ENCODE results near the gene MZF1. TPM values are rescaled to one million over a fixed set of nuclear protein-coding genes. Genes with fewer than 3 reads are reported as not detected.
"Not testable (repeated sequence)": the region's sequence is repeated elsewhere in the genome, so short reads cannot be mapped to it uniquely, and the experiment has no call there.

The MZF1 gene
- total RNA-seq, 1 donor from 2014 or later, result 43.3 TPM

DNA sequence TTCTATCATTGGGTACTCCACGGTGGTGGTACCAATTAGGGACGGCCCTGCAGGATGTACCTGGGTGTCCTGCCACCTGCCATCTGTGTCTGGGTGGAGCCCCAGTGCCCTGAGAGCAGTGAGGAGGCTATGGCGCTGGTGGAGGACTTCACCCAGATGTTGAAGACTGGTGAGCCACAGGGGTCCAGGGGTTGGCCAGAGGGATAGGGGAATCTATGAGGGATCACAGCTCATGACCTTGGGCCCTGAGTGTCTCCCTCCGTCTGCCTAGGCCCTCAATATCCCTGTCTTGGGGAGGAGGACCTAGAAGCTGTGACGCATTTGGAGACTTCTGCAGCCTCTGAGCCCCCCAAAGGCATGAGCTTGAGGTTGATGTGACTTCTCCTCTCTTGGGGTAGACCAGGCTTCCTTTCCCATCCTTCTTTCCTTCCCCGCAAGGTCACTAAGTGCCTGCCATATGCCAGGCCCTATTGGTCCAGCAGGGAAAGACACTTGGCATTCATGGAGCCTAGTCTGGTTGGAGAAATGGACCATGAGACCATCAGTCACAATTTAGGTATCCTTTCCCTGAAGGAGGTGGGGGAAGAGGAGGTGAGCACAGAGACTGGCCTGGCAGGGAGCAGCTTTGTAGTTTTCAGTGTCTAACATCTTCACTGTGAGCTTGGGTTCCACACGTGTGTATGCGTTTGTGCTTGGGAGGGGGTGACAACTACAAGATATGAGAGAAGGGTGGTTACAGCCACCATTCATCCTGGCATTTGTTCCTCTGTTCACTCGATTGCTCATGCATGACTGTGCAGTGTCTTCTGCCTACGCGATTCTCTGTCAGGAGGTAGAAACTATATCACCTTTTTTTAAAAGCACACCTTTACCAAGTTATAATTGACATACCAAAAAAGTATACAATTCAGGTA is 5.1 kb upstream of the MZF1 start:
- Mint-ChIP-seq H3K4me1 (peaks cover 41% of the 10 kb centered on the region), H3K27ac (ENCODE audit: unreplicated experiment) (no peak overlapping the region), H3K36me3 (ENCODE audit: low read depth) (peaks cover 10% of the 10 kb centered on the region), H3K9me3 (no peaks in the 10 kb centered on the region), H3K4me3 (peak overlapping the region; percentile 77), H3K27me3 (ENCODE audit: low read depth) (peaks cover 3% of the 10 kb centered on the region)
- no peak for DNase-seq (ENCODE audit: low read depth, low spot score)
- TF ChIP-seq, protein P1, sequence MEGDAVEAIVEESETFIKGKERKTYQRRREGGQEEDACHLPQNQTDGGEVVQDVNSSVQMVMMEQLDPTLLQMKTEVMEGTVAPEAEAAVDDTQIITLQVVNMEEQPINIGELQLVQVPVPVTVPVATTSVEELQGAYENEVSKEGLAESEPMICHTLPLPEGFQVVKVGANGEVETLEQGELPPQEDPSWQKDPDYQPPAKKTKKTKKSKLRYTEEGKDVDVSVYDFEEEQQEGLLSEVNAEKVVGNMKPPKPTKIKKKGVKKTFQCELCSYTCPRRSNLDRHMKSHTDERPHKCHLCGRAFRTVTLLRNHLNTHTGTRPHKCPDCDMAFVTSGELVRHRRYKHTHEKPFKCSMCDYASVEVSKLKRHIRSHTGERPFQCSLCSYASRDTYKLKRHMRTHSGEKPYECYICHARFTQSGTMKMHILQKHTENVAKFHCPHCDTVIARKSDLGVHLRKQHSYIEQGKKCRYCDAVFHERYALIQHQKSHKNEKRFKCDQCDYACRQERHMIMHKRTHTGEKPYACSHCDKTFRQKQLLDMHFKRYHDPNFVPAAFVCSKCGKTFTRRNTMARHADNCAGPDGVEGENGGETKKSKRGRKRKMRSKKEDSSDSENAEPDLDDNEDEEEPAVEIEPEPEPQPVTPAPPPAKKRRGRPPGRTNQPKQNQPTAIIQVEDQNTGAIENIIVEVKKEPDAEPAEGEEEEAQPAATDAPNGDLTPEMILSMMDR (conservative IDR thresholded peaks at IDR 0.05), result no peak

DNA sequence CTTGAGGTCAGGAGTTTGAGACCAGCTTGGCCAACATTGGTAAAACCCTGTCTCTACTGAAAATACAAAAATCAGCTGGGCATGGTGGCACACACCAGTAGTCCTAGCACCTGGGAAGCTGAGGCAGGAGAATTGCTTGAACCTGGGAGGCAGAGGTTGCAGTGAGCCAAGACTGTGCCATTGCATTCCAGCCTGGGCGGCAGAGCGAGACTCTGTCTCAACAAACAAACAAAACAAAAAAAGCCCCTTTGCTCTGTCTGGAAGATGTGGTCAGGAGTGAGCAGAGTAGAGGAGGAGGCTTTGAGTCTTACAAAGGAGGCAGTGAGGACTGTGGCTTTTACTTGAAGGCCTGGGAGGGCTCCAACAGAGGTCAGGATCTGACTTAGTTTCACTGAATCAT is 4.4 kb upstream of the MZF1 start:
- H3K4me1 Mint-ChIP-seq, result peaks cover 46% of the 10 kb centered on the region
- H3K4me3 Mint-ChIP-seq, result peak overlapping the region; percentile 34
- H3K9me3 Mint-ChIP-seq; H3K27me3 Mint-ChIP-seq (ENCODE audit: low read depth); H3K27ac Mint-ChIP-seq (ENCODE audit: unreplicated experiment); H3K36me3 Mint-ChIP-seq (ENCODE audit: low read depth); DNase-seq (ENCODE audit: low read depth, low spot score): not testable (repeated sequence)

DNA sequence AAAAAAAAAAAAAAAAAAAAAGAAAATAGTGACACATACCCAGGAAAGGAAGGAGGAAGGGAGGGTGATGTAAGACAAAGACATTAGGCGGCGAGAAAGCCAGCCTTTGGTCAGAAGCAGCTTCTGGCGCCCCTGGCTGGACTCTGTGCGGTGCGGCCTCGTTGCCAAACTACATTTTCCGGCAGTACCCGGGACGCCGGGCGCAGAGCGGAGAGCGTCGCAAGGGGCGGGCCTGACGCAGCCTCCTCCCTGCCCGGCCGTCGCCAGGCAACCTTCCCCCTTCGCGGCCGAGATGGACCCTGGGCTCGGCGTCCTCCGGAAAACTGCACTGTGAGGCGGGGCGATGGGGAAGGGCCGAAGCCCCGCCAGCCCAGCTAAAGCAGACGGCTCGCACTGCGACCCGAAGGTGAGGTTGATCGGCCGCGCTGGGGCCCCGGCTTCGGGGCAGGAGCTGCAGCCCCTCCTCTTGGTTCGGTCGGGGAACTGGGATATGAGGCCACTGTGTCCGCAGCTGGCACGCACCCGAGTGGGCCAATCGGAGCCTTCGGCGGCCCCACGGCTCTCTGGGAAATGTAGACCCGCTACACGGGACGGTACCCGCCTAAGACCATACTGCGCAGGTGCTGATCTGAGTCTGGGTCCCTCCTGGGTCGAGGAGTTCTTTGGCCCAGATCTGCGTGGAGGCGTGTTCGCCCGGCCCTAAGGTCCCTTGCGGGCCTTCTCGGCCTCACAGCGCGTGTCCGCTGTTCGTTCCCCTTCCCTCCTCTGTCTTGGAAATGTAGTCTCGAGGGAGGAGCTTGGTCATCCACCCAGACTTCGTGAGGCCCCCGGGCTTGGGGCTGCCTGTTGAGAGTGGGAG is 2.3 kb upstream of the MZF1 start:
- DNase-seq (ENCODE audit: low read depth, low spot score), result peak; percentile 78
- Mint-ChIP-seq H3K9me3 (no peaks in the 10 kb centered on the region), H3K4me1 (peaks cover 50% of the 10 kb centered on the region), H3K4me3 (peak overlapping the region; percentile 99), H3K27me3 (ENCODE audit: low read depth) (peaks cover 6% of the 10 kb centered on the region), H3K27ac (ENCODE audit: unreplicated experiment) (peak overlapping the region; percentile 99), H3K36me3 (ENCODE audit: low read depth) (no peaks in the 10 kb centered on the region)
- TF ChIP-seq, protein P1 (conservative IDR thresholded peaks at IDR 0.05), result no peak

DNA sequence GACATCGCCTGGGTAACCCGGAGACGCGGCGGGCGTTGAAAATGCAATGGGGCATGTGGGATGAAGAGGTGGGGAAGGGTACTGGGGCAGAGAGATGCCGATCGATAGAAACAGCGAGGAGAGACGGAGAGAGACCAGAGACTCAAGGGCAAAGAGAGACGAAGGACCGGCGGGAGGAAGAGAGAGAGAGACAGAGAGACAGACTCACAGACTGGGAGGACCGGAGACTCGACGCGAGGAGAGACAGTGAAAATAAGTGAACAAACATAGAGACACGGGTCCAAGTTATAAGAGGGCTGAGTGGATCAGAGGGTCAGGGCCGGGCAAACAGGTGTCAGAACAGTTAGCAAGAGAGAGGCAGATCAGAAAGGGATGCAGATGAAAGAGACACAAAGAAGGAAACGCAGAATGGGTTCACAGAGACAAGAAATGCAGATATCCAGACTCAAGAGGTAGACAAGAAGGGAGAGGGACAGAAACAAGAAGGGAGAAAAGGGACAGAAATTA is 576 bp upstream of the MZF1 start:
- TF ChIP-seq, protein P1 (conservative IDR thresholded peaks at IDR 0.05), result no peak
- H3K27ac Mint-ChIP-seq (ENCODE audit: unreplicated experiment), result peak overlapping the region; percentile 100
- peak overlapping the region; percentile 99 for H3K4me3 Mint-ChIP-seq
- peaks cover 6% of the 10 kb centered on the region for H3K27me3 Mint-ChIP-seq (ENCODE audit: low read depth)
- peaks cover 41% of the 10 kb centered on the region for H3K4me1 Mint-ChIP-seq
- H3K9me3 Mint-ChIP-seq, result no peaks in the 10 kb centered on the region
- no peak for DNase-seq (ENCODE audit: low read depth, low spot score)
- H3K36me3 Mint-ChIP-seq (ENCODE audit: low read depth), result no peaks in the 10 kb centered on the region

DNA sequence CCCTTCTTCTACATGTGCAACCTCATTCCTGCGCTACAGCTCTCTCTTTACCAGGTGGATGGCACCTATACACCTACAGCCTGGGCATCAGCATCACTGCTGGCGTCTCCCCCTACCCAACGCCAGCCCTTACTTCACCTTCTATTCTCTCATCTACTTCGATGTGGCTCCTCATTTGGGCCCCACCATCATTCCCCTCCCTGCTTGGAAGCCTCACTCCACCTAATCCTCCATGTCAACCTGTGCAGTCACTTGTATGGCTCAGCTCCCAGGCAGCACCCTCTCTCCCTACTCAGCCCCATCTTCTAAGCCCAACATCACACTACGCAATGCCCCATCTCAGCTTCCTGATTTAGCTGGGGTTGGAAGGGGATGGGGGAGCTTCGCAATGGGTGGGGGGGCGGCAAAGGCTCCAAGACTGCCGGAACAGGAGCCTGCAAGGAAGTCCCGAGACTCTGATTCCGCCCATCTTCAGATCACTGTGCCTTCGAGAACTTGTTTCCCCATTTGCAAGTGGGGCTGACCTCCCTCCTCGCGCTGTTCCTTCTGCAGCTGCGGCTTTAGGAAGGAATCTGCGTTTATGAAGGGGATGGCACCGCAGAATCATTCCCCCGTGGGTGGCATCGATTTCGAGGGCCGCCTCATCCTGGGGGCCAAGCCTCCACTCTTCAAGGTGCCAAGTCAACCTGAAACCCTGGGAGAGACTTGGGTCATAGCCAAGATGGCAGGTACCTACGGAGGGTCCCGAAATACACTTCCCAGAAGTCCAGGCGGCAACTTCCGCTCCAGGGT is 913 bp downstream of the MZF1 start:
- Mint-ChIP-seq H3K4me3 (peak overlapping the region; percentile 99), H3K4me1 (peaks cover 37% of the 10 kb centered on the region), H3K9me3 (no peaks in the 10 kb centered on the region), H3K27me3 (ENCODE audit: low read depth) (peaks cover 6% of the 10 kb centered on the region), H3K36me3 (ENCODE audit: low read depth) (no peaks in the 10 kb centered on the region), H3K27ac (ENCODE audit: unreplicated experiment) (peak overlapping the region; percentile 100)
- TF ChIP-seq, protein P1 (conservative IDR thresholded peaks at IDR 0.05), result no peak
- DNase-seq (ENCODE audit: low read depth, low spot score), result no peak
